GM18868 (cell line): Measurements from ENCODE around the gene WDR45.

Experiments used
- ATAC-seq: cut with Tn5 transposase; IDR thresholded peaks from one replicate; pipeline ENCODE4 v1.9.1; 2021; ENCODE audit warnings: mild to moderate bottlenecking, moderate library complexity; ENCODE audit not compliant: unreplicated experiment

The WDR45 gene

GRCh38 chrX:49075347-49075746, 4.3 kb downstream of the WDR45 start:
- ATAC-seq, result no peak

- peak; percentile 93 for ATAC-seq
These were observed 5.8 kb downstream of the WDR45 start, which contains the start of gene PRAF2 for GRCh38 chrX:49073601-49074575. Gene PRAF2 (minus strand): TSS chrX:49074002. CDS start chrX:49073987, 15 bp downstream.

- ATAC-seq, result no peak
These were observed 7.0 kb downstream of the WDR45 start for GRCh38 chrX:49072712-49073095.

- no peak for ATAC-seq
These were observed 7.6 kb downstream of the WDR45 start for GRCh38 chrX:49071877-49072711.

- no peak for ATAC-seq
These were observed 8.7 kb downstream of the WDR45 start for GRCh38 chrX:49070988-49071387.

GRCh38 chrX:49069038-49069437, 10.6 kb downstream of the WDR45 start:
- ATAC-seq, result no peak

- ATAC-seq, result no peak
These were observed 12.2 kb downstream of the WDR45 start for GRCh38 chrX:49067285-49068120.

GRCh38 chrX:49066690-49067089, 13.0 kb downstream of the WDR45 start:
- no peak for ATAC-seq

- no peak for ATAC-seq
These were observed 13.4 kb downstream of the WDR45 start for GRCh38 chrX:49066278-49066677.

- ATAC-seq, result no peak
These were observed 15.0 kb downstream of the WDR45 start for GRCh38 chrX:49064735-49065134.

GRCh38 chrX:49064303-49064702, 15.4 kb downstream of the WDR45 start:
- ATAC-seq, result no peak

- ATAC-seq, result no peak
These were observed 16.0 kb downstream of the WDR45 start for GRCh38 chrX:49063715-49064114.

- ATAC-seq, result no peak
These were observed 17.8 kb downstream of the WDR45 start for GRCh38 chrX:49061916-49062315.

GRCh38 chrX:49061490-49061889, 18.2 kb downstream of the WDR45 start:
- no peak for ATAC-seq

GRCh38 chrX:49060914-49061313, 18.8 kb downstream of the WDR45 start:
- no peak for ATAC-seq

GRCh38 chrX:49059681-49060085, 20.0 kb downstream of the WDR45 start:
- ATAC-seq, result no peak

GRCh38 chrX:49059201-49059600, 20.5 kb downstream of the WDR45 start:
- ATAC-seq, result no peak

- ATAC-seq, result no peak
These were observed 20.9 kb downstream of the WDR45 start, which contains the start of gene CCDC120 for GRCh38 chrX:49058794-49059193. Gene CCDC120 (plus strand): TSS chrX:49058999. CDS start chrX:49062042, 3,043 bp downstream.

- ATAC-seq, result no peak
These were observed 25.5 kb downstream of the WDR45 start for GRCh38 chrX:49054073-49054762.
